ENCODE measurements around the gene AMPD3.

DNA sequence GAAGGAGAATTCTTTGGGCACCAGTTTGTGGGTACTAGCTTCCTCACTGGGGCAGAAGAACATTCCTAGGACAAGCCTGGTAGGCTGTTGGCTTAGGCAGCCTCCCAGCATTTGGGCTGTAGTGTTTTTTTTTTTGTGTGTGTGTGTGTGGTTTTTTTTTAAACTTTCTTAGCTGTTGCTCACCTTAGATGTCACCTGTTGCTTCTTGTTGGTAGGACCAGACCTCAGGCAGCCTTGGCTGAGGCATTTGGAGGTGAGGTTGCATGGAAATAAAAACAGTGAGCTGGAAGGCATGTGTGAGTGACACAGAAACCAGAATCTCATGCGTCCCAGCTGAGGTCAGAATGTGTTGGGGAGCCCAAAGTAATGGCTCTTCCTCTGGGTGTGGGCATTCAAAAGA, 21.3 kb downstream of the AMPD3 start:
- TF ChIP-seq, protein P1, sequence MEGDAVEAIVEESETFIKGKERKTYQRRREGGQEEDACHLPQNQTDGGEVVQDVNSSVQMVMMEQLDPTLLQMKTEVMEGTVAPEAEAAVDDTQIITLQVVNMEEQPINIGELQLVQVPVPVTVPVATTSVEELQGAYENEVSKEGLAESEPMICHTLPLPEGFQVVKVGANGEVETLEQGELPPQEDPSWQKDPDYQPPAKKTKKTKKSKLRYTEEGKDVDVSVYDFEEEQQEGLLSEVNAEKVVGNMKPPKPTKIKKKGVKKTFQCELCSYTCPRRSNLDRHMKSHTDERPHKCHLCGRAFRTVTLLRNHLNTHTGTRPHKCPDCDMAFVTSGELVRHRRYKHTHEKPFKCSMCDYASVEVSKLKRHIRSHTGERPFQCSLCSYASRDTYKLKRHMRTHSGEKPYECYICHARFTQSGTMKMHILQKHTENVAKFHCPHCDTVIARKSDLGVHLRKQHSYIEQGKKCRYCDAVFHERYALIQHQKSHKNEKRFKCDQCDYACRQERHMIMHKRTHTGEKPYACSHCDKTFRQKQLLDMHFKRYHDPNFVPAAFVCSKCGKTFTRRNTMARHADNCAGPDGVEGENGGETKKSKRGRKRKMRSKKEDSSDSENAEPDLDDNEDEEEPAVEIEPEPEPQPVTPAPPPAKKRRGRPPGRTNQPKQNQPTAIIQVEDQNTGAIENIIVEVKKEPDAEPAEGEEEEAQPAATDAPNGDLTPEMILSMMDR (IDR thresholded peaks at IDR 0.05) = no peak
- no peak for TF ChIP-seq POLR2A (IDR thresholded peaks at IDR 0.05)
- TF ChIP-seq POLR2AphosphoS5 (IDR thresholded peaks at IDR 0.05) = no peak
